ENCODE measurements around the gene KRT40. TPM values are rescaled to one million over a fixed set of nuclear protein-coding genes. Genes with fewer than 3 reads are reported as not detected.

Gene KRT40
- total RNA-seq, 4 donors from 2014 or later, result not detected

DNA sequence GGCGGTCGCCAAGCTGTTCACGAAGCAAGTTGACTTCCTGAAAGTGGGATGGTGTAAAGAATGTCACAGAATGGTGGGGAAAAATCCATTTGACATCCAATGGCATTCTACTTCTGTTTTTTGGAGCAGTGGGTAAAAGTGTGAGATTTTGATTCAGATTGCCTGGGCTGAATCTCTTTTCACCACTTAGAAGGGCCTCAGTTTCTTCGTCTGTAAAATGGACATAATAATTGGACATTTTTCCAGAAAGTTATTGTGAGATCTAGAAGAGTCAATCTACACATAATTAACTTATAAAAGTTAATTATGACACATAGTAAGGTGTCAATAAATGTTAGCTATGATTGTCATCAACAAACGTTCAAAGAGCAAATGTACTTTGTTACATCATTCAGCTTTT is 3.0 kb downstream of the KRT40 start:
- Histone ChIP-seq H3K27me3 (no peaks in the 10 kb centered on the region), H3K4me3 (no peak overlapping the region), H3K4me1 (peaks cover 0 to 5% of the 10 kb centered on the region in 2 donors), H3K9me3 (no peaks in the 10 kb centered on the region), H3K36me3 (no peaks in the 10 kb centered on the region), H3K27ac (peak overlapping the region in 1 of 4 donors; percentile 58)
- intact Hi-C loops (cut with DNase I; ENCODE audit: low total_unique reads) (loop anchor here (2.0 kb wide), 2 partner anchors 28 to 70 kb away; no protein-coding TSS in a partner anchor), in situ Hi-C loops (cut with MboI; ENCODE audit: low sequenced_read_pairs in 4 of 4) (no loop called here)
- no peak for DNase-seq
- ATAC-seq, result no peak
- TF ChIP-seq POLR2A (IDR thresholded peaks at IDR 0.05), result no peak

GRCh38 chr17:40980596-40980995 is 3.5 kb downstream of the KRT40 start:
- ATAC-seq, result peak; percentile 73 to 95
- in situ Hi-C loops (cut with MboI; ENCODE audit: low sequenced_read_pairs in 4 of 4), result no loop called here

GRCh38 chr17:40980117-40980516 is 4.0 kb downstream of the KRT40 start:
- no peak overlapping the region for H3K4me3 ChIP-seq
- no peaks in the 10 kb centered on the region for H3K9me3 ChIP-seq
- in situ Hi-C loops (cut with MboI; ENCODE audit: low sequenced_read_pairs in 4 of 4) (no loop called here), intact Hi-C loops (cut with DNase I; ENCODE audit: low total_unique reads) (loop anchor here (2.0 kb wide), 2 partner anchors 27 to 69 kb away; no protein-coding TSS in a partner anchor)
- H3K27me3 ChIP-seq, result no peaks in the 10 kb centered on the region
- DNase-seq, result no peak
- no peak for TF ChIP-seq POLR2A (IDR thresholded peaks at IDR 0.05)
- TF ChIP-seq CTCF (IDR thresholded peaks at IDR 0.05 in 4 of 5, conservative IDR thresholded peaks at IDR 0.05 in 1 of 5), result no peak
- H3K27ac ChIP-seq, result no peak overlapping the region
- no peaks in the 10 kb centered on the region for H3K36me3 ChIP-seq
- no peak for ATAC-seq
- H3K4me1 ChIP-seq, result peaks cover 0 to 5% of the 10 kb centered on the region in 2 donors

More at GRCh38 chr17:40980596-40980995, 3.5 kb downstream of the KRT40 start:
- Histone ChIP-seq H3K27me3 (no peaks in the 10 kb centered on the region), H3K27ac (peak overlapping the region in 1 of 4 donors; percentile 58), H3K4me3 (no peak overlapping the region), H3K9me3 (no peaks in the 10 kb centered on the region), H3K36me3 (no peaks in the 10 kb centered on the region), H3K4me1 (peaks cover 0 to 5% of the 10 kb centered on the region in 2 donors)
- peak; percentile 19 to 25 for DNase-seq
- TF ChIP-seq CTCF (IDR thresholded peaks at IDR 0.05 in 4 of 5, conservative IDR thresholded peaks at IDR 0.05 in 1 of 5), result no peak
- TF ChIP-seq POLR2A (IDR thresholded peaks at IDR 0.05), result no peak
- intact Hi-C loops (cut with DNase I; ENCODE audit: low total_unique reads), result loop anchor here (2.0 kb wide), 2 partner anchors 28 to 70 kb away; no protein-coding TSS in a partner anchor

DNA sequence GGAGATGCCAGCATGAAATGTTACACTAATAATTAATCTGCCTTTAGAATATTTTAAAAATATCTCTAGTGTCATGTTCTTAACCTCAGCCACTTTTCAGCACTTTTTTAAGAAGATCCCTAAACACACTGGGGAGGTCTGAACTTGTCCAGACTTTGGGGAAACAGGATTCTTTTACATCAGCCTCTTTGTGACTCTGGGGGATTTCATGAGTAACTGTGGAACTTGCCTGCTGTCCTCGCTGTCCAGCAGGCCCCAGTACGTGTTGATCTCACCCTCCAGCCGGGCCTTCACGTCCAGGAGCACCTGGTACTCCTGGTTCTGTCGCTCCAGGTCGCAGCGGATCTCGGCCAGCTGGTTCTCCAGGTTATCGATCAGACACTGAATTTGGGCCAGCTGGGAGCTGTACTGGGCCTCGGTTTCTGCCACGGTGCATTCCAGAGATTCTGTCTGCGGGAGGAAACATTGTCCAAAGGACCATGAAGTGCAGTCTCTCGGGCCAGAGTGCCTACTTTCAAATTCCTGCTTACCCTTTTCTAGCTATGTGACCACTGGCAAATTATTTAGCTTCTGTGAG is 5.5 kb downstream of the KRT40 start:
- intact Hi-C loops (cut with DNase I; ENCODE audit: low total_unique reads) (no loop called here), in situ Hi-C loops (cut with MboI; ENCODE audit: low sequenced_read_pairs in 4 of 4) (no loop called here)
- Histone ChIP-seq H3K4me3 (no peak overlapping the region), H3K27ac (no peak overlapping the region), H3K9me3 (no peaks in the 10 kb centered on the region), H3K4me1 (peaks cover 0 to 5% of the 10 kb centered on the region in 2 donors), H3K27me3 (no peaks in the 10 kb centered on the region), H3K36me3 (no peaks in the 10 kb centered on the region)
- TF ChIP-seq POLR2A (IDR thresholded peaks at IDR 0.05) (no peak), CTCF (IDR thresholded peaks at IDR 0.05 in 4 of 5, conservative IDR thresholded peaks at IDR 0.05 in 1 of 5) (no peak)
- no peak for DNase-seq
- no peak for ATAC-seq

- DNase-seq (no peak), ATAC-seq (no peak)
- Histone ChIP-seq H3K36me3 (no peaks in the 10 kb centered on the region), H3K27me3 (no peaks in the 10 kb centered on the region), H3K4me3 (no peak overlapping the region), H3K9me3 (no peaks in the 10 kb centered on the region), H3K4me1 (no peaks in the 10 kb centered on the region), H3K27ac (no peak overlapping the region)
- in situ Hi-C loops (cut with MboI; ENCODE audit: low sequenced_read_pairs in 4 of 4), result no loop called here
- intact Hi-C loops (cut with DNase I; ENCODE audit: low total_unique reads), result no loop called here
- TF ChIP-seq POLR2A (IDR thresholded peaks at IDR 0.05) (no peak), CTCF (IDR thresholded peaks at IDR 0.05 in 4 of 5, conservative IDR thresholded peaks at IDR 0.05 in 1 of 5) (no peak)
Measured at GRCh38 chr17:40975516-40975915, 8.6 kb downstream of the KRT40 start.

Measured in gastrocnemius medialis (tissue), 4 donors.